GM12878 (cell line): ENCODE data around the gene RAPGEF4. TPM values are rescaled to one million over a fixed set of nuclear protein-coding genes. Genes with fewer than 3 reads are reported as not detected.

Experiments used
- ATAC-seq: fragments of 200-7000 bp; cut with Tn5 transposase; 3 replicates; pipeline ENCODE4 v1.9.1; 2020; ENCODE audit warnings: mild to moderate bottlenecking, moderate library complexity
- BruUV-seq: library from RNA; stranded (reverse); fragments of 400-500 nt; replicated peaks from 2 replicates; lab custom pipeline; 2021; lab: Mats Ljungman, UMichigan
- CTCF ChIA-PET: fragments of 300-600 bp; sonication (Branson Sonifier 250); formaldehyde crosslinking; extraction: SDS; loops from one replicate; lab custom pipeline; 2021; ENCODE audit warnings: inconsistent platforms; lab: Yijun Ruan, JAX
- POLR2A ChIA-PET: fragments of 350-600 bp; formaldehyde crosslinking; extraction: SDS; loops from one replicate; lab custom pipeline; 2021; ENCODE audit warnings: inconsistent platforms; lab: Charles Lee
- RAD21 ChIA-PET: fragments of 300-600 bp; sonication (Branson Sonifier 250); formaldehyde crosslinking; loops from one replicate; lab custom pipeline; 2023; ENCODE audit warnings: antibody characterized with exemption; ENCODE audit not compliant: unreplicated experiment; lab: Charles Lee
- SMC1A ChIA-PET: fragments of 300-600 bp; sonication (Branson Sonifier 250); formaldehyde crosslinking; loops from one replicate; lab custom pipeline; 2023; ENCODE audit not compliant: unreplicated experiment, uncharacterized antibody; lab: Charles Lee
- DNase-seq: peaks from one replicate; pipeline ENCODE4 v3.0.0-alpha.2; 2011; ENCODE audit warnings: low read depth, low spot score
- FAIRE-seq: peaks from 3 replicates; lab custom pipeline; 2011; peaks lifted over from hg19 to GRCh38; lab: Jason Lieb, UNC
- H2AFZ ChIP-seq: 2 replicates; pipeline ENCODE4 v1.6.0; 2011; ENCODE audit warnings: low read depth, low read length, control low read depth; ENCODE audit not compliant: control insufficient read depth
- H3K27ac ChIP-seq: 2 replicates; pipeline ENCODE4 v1.5.1; 2011; ENCODE audit warnings: control low read depth; ENCODE audit not compliant: control insufficient read depth, insufficient read depth
- H3K27me3 ChIP-seq, 2 experiments: replicated peaks in 1 of 2; 2 replicates each; pipeline versions ENCODE4 v1.6.0 to v1.6.1; 2011; ENCODE audit warnings: low read length in 1 of 2; ENCODE audit not compliant: control insufficient read depth in 2 of 2, insufficient read depth in 2 of 2
- H3K36me3 ChIP-seq, 2 experiments: 2 replicates each; pipeline ENCODE4 v1.5.1; 2011; ENCODE audit warnings: low read length in 1 of 2; ENCODE audit not compliant: control insufficient read depth in 2 of 2, insufficient read depth in 2 of 2
- H3K4me1 ChIP-seq: 2 replicates; pipeline ENCODE4 v1.6.1; 2011; ENCODE audit warnings: mild to moderate bottlenecking, low read length, moderate library complexity, mixed read lengths; ENCODE audit not compliant: control insufficient read depth, insufficient read depth
- H3K4me2 ChIP-seq: 2 replicates; pipeline ENCODE4 v1.6.0; 2011; ENCODE audit warnings: control low read depth; ENCODE audit not compliant: control insufficient read depth, insufficient read depth
- H3K4me3 ChIP-seq: fragments of 200-600 bp; sonication (generic); 2 replicates; pipeline ENCODE4 v1.5.1; 2016
- H3K79me2 ChIP-seq: 2 replicates; pipeline ENCODE4 v1.6.0; 2011; ENCODE audit warnings: low read length; ENCODE audit not compliant: control insufficient read depth, insufficient read depth
- H3K9ac ChIP-seq: 2 replicates; pipeline ENCODE4 v1.8.0; 2011; ENCODE audit warnings: low read length, control low read depth, mixed read lengths; ENCODE audit not compliant: control insufficient read depth, insufficient read depth
- H3K9me3 ChIP-seq: replicated peaks from 3 replicates; pipeline ENCODE4 v1.5.1; 2011; ENCODE audit warnings: mild to moderate bottlenecking, low read length; ENCODE audit not compliant: control insufficient read depth, insufficient read depth
- H4K20me1 ChIP-seq: 2 replicates; pipeline ENCODE4 v1.6.0; 2011; ENCODE audit not compliant: control insufficient read depth, insufficient read depth
- BCL11A ChIP-seq: IDR thresholded peaks from 2 replicates; pipeline ENCODE4 v1.6.1; 2011; ENCODE audit warnings: low read depth, low read length
- CREM ChIP-seq: IDR thresholded peaks from 2 replicates; pipeline ENCODE4 v1.6.1; 2014; ENCODE audit warnings: antibody characterized with exemption, low read depth
- IKZF2 ChIP-seq, 2 experiments: fragments of 450-650 bp; IDR thresholded peaks; 2 replicates each; pipeline ENCODE4 v1.6.1; 2017; ENCODE audit warnings: mild to moderate bottlenecking in 2 of 2, moderate library complexity in 2 of 2
- IRF5 ChIP-seq: fragments of 450-650 bp; IDR thresholded peaks from 2 replicates; pipeline ENCODE4 v1.6.1; 2017; ENCODE audit warnings: borderline replicate concordance
- NFIC ChIP-seq: IDR thresholded peaks from 2 replicates; pipeline ENCODE4 v1.6.1; 2012; ENCODE audit warnings: low read depth, mild to moderate bottlenecking, inconsistent platforms, low read length, moderate library complexity
- REST ChIP-seq: IDR thresholded peaks from 2 replicates; pipeline ENCODE4 v1.6.1; 2012; ENCODE audit warnings: mild to moderate bottlenecking, low read depth, low read length
- SREBF1 ChIP-seq: IDR thresholded peaks from 2 replicates; pipeline ENCODE4 v1.6.1; 2012; ENCODE audit warnings: mild to moderate bottlenecking, low read length
- SRF ChIP-seq, 2 experiments: IDR thresholded peaks; 2 replicates each; pipeline ENCODE4 v1.6.1; 2011; ENCODE audit warnings: low read depth in 2 of 2, low read length in 2 of 2, mild to moderate bottlenecking in 1 of 2, moderate library complexity in 1 of 2
- WGBS: methylation state at CpG from one replicate; pipeline ENCODE4 v1.1.6; 2016; ENCODE audit warnings: low lambda C conversion rate; ENCODE audit not compliant: insufficient replicate concordance, insufficient coverage; ENCODE audit errors: missing lambda C conversion rate; 5-methylcytosine and 5-hydroxymethylcytosine counted together
- in situ Hi-C: fragments of 300-500 bp; cut with MboI; formaldehyde crosslinking; loops from 9 replicates; pipeline ENCODE4 v1.14.3; 2018; ENCODE audit warnings: mixed read lengths
- intact Hi-C: fragments of 100-400 bp; cut with micrococcal nuclease; formaldehyde crosslinking; loops from one replicate; pipeline ENCODE4 v1.14.2; 2022; ENCODE audit not compliant: unreplicated experiment
- polyA plus RNA-seq, 11 experiments: library from polyadenylated mRNA; depleted of rRNA in 4 of 11; unstranded in 6 of 11; stranded (reverse) in 5 of 11; fragments of >200 nt; fragmentation: Nextera tagmentation in 4 of 11; fragmentation: Illumina TruSeq in 1 of 11; extraction: Ambion mirVana in 4 of 11; extraction: Trizol in 1 of 11; gene quantifications; 1 replicate in 1 of 11; 2 replicates in 10 of 11; pipeline versions ENCODE4 v1.2.1 to v1.2.3, GENCODE V29; 2011 to 2016; ENCODE audit warnings: inconsistent platforms in 2 of 11, missing spikeins in 2 of 11, low read depth in 1 of 11
- total RNA-seq, 4 experiments: library from RNA; depleted of rRNA in 3 of 4; stranded (reverse); fragments of >200 nt in 3 of 4; fragmentation: Illumina TruSeq in 1 of 4; extraction: Trizol in 1 of 4; gene quantifications; 2 replicates each; pipeline versions ENCODE4 v1.2.1 to v1.2.3, GENCODE V29; 2013 to 2021

The RAPGEF4 gene
- total and polyA plus RNA-seq, 10 of the 15 experiments (the other 5 are each of a cell fraction or from before 2014, with no cell fraction given), result 0.18 TPM; not detected in 8

DNA sequence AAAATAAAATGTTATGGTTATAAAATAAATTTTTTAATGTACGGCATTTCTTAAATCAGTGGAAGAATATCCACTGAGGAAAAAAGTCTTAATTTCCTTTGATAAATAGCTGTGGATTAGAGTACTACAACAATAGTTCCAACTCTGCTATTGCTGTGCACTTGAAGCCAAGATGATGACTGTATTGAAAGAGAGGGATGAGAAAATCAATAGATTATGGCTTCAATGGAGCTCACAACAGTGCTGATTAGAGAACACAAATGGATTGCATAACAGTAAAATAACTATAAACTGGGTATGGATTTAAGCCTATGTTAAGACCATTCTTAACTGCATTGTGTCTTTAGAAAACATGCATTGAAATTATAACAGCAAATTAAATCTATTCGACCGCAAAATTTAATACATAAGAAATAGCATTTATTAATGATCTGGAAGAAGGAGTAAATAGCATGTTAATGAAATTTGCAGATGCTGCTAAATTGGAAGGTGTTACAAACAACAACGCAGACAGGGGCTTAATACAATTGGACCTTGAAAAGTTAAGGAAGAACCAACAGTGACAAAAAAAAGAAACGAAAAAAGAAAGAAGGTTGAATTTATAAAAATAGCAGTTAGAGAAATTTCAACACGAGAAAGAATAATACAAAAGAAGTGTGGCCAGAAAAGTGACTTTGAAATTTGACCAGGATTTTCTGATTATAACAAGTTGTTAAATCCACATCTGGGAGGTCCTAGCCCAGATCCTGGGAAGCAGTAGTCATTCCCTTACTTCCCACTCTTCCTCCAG, 331.4 kb downstream of the RAPGEF4 start:
- Histone ChIP-seq H3K27ac (no peak overlapping the region), H3K4me1 (no peaks in the 10 kb centered on the region), H3K36me3 (no peaks in the 10 kb centered on the region), H3K27me3 (no peaks in the 10 kb centered on the region; a peak in 1 of 4 replicates), H3K79me2 (no peaks in the 10 kb centered on the region), H3K9ac (no peak overlapping the region), H2AFZ (no peak overlapping the region), H3K4me2 (no peak overlapping the region), H4K20me1 (no peaks in the 10 kb centered on the region), H3K4me3 (no peak overlapping the region), H3K9me3 (no peaks in the 10 kb centered on the region)
- TF ChIP-seq CREM (no peak), IRF5 (no peak), SRF (IDR thresholded peaks at IDR 0.05; ENCODE audit: low read depth in 2 of 2, low read length in 2 of 2) (no peak), SREBF1 (no peak), BCL11A (no peak), REST (no peak), NFIC (no peak), IKZF2 (IDR thresholded peaks at IDR 0.05) (no peak)
- intact Hi-C loops, result no loop called here
- in situ Hi-C loops, result no loop called here
- DNase-seq, result no peak
- RAD21 ChIA-PET, result no interaction called here
- BruUV-seq, result no TSS peak
- SMC1A ChIA-PET, result no interaction called here
- WGBS, result 54% methylated on average over 6 of the region's 6 CpGs
- ATAC-seq, result no peak
- FAIRE-seq, result no peak
- CTCF ChIA-PET, result no interaction called here
- POLR2A ChIA-PET, result no interaction called here
